ENCODE data around the gene CCDC121. TPM values are rescaled to one million over a fixed set of nuclear protein-coding genes. Genes with fewer than 3 reads are reported as not detected.
"Not testable (repeated sequence)": the region's sequence is repeated elsewhere in the genome, so short reads cannot be mapped to it uniquely, and the experiment has no call there.

Gene CCDC121
- total RNA-seq, 2 donors from 2014 or later: 0.36 TPM; not detected in 1

DNA sequence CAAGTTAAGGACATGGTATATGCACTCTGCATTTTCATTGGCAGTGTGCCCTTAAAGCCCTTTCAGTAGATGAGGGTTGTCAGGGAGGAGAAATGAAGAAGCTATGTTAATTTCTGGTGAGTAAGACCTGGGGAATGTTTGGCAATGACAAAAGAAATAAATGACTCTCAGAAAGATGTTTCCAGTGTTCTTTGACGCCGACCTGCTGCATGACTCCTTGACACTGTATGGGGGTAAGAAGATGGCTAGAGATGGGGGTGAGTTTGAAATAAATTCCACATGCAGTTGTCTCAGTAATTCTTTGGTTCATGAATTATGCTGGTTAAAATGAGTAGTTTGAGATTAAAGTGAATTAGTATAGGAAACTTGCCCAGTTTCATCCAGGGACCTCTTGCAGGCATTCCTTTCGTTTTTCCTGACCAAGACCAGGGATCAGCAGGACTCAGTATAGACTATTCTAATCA lies 5.9 kb downstream of the CCDC121 start:
- DNase-seq (ENCODE audit: low spot score) (no peak), ATAC-seq (no peak)
- Mint-ChIP-seq H3K36me3 (peaks cover 33% of the 10 kb centered on the region), H3K9me3 (no peaks in the 10 kb centered on the region), H3K27me3 (no peaks in the 10 kb centered on the region), H3K27ac (no peak overlapping the region), H3K4me1 (ENCODE audit: low read depth in 2 of 2) (peaks cover 0 to 9% of the 10 kb centered on the region in 2 donors), H3K4me3 (no peak overlapping the region)

DNA sequence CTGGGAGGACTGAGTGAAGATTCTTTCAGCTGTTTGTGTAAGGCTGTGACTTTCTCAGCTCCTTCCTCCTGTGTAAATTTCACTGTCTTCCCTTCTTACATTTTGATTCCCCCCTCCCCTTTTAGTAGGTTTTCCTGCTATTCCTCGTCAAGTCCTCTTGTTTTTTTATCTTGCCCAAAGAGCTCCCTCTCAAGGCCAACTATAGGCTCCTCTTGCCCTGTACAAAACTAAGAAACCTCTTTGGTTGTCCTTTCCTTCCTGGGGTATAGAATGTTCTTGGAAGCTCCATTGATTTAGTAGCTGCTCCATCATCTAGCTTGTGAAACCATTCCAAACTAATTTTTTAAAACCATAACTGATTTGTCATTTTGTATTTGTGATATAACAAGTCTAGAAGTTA lies 7.3 kb downstream of the CCDC121 start:
- DNase-seq (ENCODE audit: low spot score) (no peak), ATAC-seq (no peak)
- Mint-ChIP-seq H3K27ac (no peak overlapping the region), H3K4me3 (no peak overlapping the region), H3K9me3 (no peaks in the 10 kb centered on the region), H3K36me3 (peaks cover 42% of the 10 kb centered on the region), H3K27me3 (no peaks in the 10 kb centered on the region), H3K4me1 (ENCODE audit: low read depth in 2 of 2) (no peaks in the 10 kb centered on the region)

DNA sequence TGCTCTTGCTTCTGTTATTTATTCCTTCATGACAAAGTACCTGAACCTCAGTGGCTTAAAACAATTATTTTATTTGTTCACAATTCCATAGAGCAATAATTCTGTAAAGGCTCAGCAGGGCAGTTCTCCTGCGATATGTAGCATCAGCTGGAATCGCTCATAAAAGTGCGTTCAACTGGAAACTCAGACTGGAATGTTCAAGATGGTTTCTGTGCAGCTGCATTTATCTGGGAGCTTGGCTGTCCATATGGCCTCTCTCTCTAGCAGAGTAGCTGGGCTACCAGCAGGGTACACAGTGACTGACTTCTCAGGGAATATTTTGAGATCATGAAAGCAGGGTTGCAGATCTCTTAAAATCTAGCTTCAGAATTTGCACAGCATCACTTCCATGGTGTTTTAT lies 13.5 kb downstream of the CCDC121 start:
- Mint-ChIP-seq H3K27me3 (no peaks in the 10 kb centered on the region), H3K9me3 (no peaks in the 10 kb centered on the region), H3K27ac (peak overlapping the region in 1 of 2 donors; percentile 23), H3K4me3 (no peak overlapping the region), H3K4me1 (ENCODE audit: low read depth in 2 of 2) (peaks cover 0 to 3% of the 10 kb centered on the region in 2 donors), H3K36me3 (peaks cover 37% of the 10 kb centered on the region)
- DNase-seq (ENCODE audit: low spot score): no peak
- ATAC-seq: no peak

- no peaks in the 10 kb centered on the region for H3K27me3 Mint-ChIP-seq
These were observed 14.8 kb downstream of the CCDC121 start for GRCh38 chr2:27613985-27614384.

DNA sequence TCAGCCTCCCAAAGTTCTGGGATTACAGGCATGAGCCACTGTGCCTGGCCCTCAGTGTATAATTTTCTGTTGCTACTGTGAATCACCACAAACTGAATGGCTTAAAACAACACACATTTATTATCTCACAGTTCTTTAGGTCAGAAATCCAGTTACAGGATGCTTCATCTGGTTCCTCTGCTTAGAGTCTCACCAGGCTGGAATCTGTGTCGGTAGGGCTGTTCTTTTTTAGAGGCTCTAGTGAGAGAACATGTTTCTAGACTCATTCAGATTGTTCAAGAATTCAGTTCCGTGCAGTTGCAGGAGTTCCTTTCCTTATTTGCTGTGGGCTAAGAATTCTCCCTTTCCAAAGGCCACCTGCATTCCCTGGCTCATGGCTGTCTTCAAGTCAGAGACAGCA lies 22.2 kb downstream of the CCDC121 start:
- ATAC-seq: no peak
- Mint-ChIP-seq H3K27ac (no peak overlapping the region), H3K27me3 (no peaks in the 10 kb centered on the region), H3K4me1 (ENCODE audit: low read depth in 2 of 2) (peaks cover 0 to 3% of the 10 kb centered on the region in 2 donors), H3K9me3 (no peaks in the 10 kb centered on the region), H3K4me3 (no peak overlapping the region), H3K36me3 (peaks cover 30% of the 10 kb centered on the region)
- DNase-seq (ENCODE audit: low spot score): no peak

More at GRCh38 chr2:27613985-27614384, 14.8 kb downstream of the CCDC121 start:
- no peaks in the 10 kb centered on the region for H3K9me3 Mint-ChIP-seq
- ATAC-seq (no peak), DNase-seq (ENCODE audit: low spot score) (no peak)
- no peak overlapping the region for H3K4me3 Mint-ChIP-seq
- peaks cover 31% of the 10 kb centered on the region for H3K36me3 Mint-ChIP-seq
- no peak overlapping the region for H3K27ac Mint-ChIP-seq
- peaks cover 0 to 3% of the 10 kb centered on the region in 2 donors for H3K4me1 Mint-ChIP-seq (ENCODE audit: low read depth in 2 of 2)

GRCh38 chr2:27596627-27597026 lies 32.2 kb downstream of the CCDC121 start:
- DNase-seq (ENCODE audit: low spot score): no peak
- Mint-ChIP-seq H3K27ac (no peak overlapping the region), H3K4me1 (ENCODE audit: low read depth in 2 of 2) (peaks cover 25 to 32% of the 10 kb centered on the region in 2 donors), H3K36me3 (peaks cover 33% of the 10 kb centered on the region), H3K9me3 (no peaks in the 10 kb centered on the region), H3K27me3 (no peaks in the 10 kb centered on the region), H3K4me3 (no peak overlapping the region)
- ATAC-seq: no peak

DNA sequence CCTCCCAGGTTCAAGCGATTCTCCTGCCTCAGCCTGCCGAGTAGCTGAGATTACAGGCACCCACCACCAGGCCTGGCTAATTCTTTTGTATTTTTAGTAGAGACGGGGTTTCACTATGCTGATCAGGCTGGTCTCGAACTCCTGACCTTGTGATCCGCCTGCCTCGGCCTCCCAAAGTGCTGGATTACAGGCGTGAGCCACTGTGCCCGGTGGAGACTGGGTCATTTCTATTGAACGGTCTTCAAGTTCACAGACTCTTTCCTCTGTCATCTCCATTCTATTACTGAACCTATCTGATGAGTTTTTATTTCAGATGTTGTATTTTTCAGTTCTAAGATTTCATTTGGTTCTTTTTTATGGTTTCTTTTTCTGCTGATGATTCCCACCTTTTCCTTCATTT lies 33.4 kb downstream of the CCDC121 start:
- not testable (repeated sequence) for H3K27ac Mint-ChIP-seq

GRCh38 chr2:27594020-27594703 lies 34.6 kb downstream of the CCDC121 start:
- not testable (repeated sequence) for H3K27ac Mint-ChIP-seq
- H3K36me3 Mint-ChIP-seq: peaks cover 37% of the 10 kb centered on the region

More for the DNA sequence above, 33.4 kb downstream of the CCDC121 start:
- ATAC-seq; DNase-seq (ENCODE audit: low spot score); H3K9me3 Mint-ChIP-seq; H3K4me3 Mint-ChIP-seq; H3K27me3 Mint-ChIP-seq: not testable (repeated sequence)
- H3K4me1 Mint-ChIP-seq (ENCODE audit: low read depth in 2 of 2): peaks cover 28 to 40% of the 10 kb centered on the region in 2 donors
- peaks cover 34% of the 10 kb centered on the region for H3K36me3 Mint-ChIP-seq

GRCh38 chr2:27593240-27593639 lies 35.6 kb downstream of the CCDC121 start:
- Mint-ChIP-seq H3K36me3 (peaks cover 36% of the 10 kb centered on the region), H3K4me1 (ENCODE audit: low read depth in 2 of 2) (peaks cover 35 to 38% of the 10 kb centered on the region in 2 donors)

More at GRCh38 chr2:27594020-27594703, 34.6 kb downstream of the CCDC121 start:
- H3K27me3 Mint-ChIP-seq; H3K9me3 Mint-ChIP-seq; H3K4me3 Mint-ChIP-seq; ATAC-seq; DNase-seq (ENCODE audit: low spot score): not testable (repeated sequence)
- H3K4me1 Mint-ChIP-seq (ENCODE audit: low read depth in 2 of 2): peaks cover 35 to 39% of the 10 kb centered on the region in 2 donors

GRCh38 chr2:27591745-27592144 lies 37.1 kb downstream of the CCDC121 start:
- no peak for ATAC-seq
- DNase-seq (ENCODE audit: low spot score): no peak
- Mint-ChIP-seq H3K4me1 (ENCODE audit: low read depth in 2 of 2) (peaks cover 32 to 39% of the 10 kb centered on the region in 2 donors), H3K4me3 (peak overlapping the region; percentile 39), H3K27me3 (no peaks in the 10 kb centered on the region), H3K36me3 (peaks cover 36% of the 10 kb centered on the region), H3K27ac (peak overlapping the region in 1 of 2 donors; percentile 60), H3K9me3 (peaks cover 5% of the 10 kb centered on the region)

More at GRCh38 chr2:27593240-27593639, 35.6 kb downstream of the CCDC121 start:
- H3K9me3 Mint-ChIP-seq: peaks cover 5% of the 10 kb centered on the region
- DNase-seq (ENCODE audit: low spot score) (no peak), ATAC-seq (no peak)
- H3K4me3 Mint-ChIP-seq: no peak overlapping the region
- H3K27me3 Mint-ChIP-seq: no peaks in the 10 kb centered on the region
- no peak overlapping the region for H3K27ac Mint-ChIP-seq

GRCh38 chr2:27588308-27588707 lies 40.5 kb downstream of the CCDC121 start:
- H3K27ac Mint-ChIP-seq: no peak overlapping the region
- H3K4me1 Mint-ChIP-seq (ENCODE audit: low read depth in 2 of 2): peaks cover 50 to 55% of the 10 kb centered on the region in 2 donors
- peaks cover 5% of the 10 kb centered on the region for H3K9me3 Mint-ChIP-seq
- H3K4me3 Mint-ChIP-seq: no peak overlapping the region
- ATAC-seq (no peak), DNase-seq (ENCODE audit: low spot score) (no peak)
- H3K27me3 Mint-ChIP-seq: no peaks in the 10 kb centered on the region
- peaks cover 23% of the 10 kb centered on the region for H3K36me3 Mint-ChIP-seq

- peaks cover 5% of the 10 kb centered on the region for H3K9me3 Mint-ChIP-seq
- H3K4me3 Mint-ChIP-seq: peak overlapping the region; percentile 1
- H3K36me3 Mint-ChIP-seq: peaks cover 26% of the 10 kb centered on the region
- no peak overlapping the region for H3K27ac Mint-ChIP-seq
- H3K27me3 Mint-ChIP-seq: no peaks in the 10 kb centered on the region
- ATAC-seq (no peak), DNase-seq (ENCODE audit: low spot score) (no peak)
- H3K4me1 Mint-ChIP-seq (ENCODE audit: low read depth in 2 of 2): peaks cover 53 to 63% of the 10 kb centered on the region in 2 donors
These were observed 41.8 kb downstream of the CCDC121 start for GRCh38 chr2:27587025-27587424.

DNA sequence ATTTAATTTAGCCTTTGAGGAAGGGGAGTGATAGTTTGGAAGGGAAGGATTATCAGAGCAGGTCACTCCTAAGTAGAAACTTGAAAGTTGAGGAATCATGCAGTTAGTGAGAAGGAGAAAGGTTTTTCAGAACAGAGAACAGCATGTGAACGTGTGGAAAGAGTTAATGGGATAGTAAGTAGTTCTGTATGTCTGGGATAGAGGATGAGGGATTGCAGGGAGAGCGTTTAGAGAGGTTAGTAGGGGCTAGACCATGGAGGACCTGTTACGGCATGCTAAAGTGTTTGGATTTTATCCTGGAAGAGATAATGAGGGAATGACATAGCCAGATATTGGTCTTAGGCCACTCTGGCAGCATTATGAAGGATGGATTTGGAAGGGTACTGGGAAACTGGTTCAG lies 44.2 kb downstream of the CCDC121 start:
- Mint-ChIP-seq H3K4me3 (peak overlapping the region; percentile 98), H3K27me3 (peaks cover 8 to 10% of the 10 kb centered on the region in 2 donors), H3K9me3 (no peaks in the 10 kb centered on the region), H3K4me1 (ENCODE audit: low read depth in 2 of 2) (peaks cover 38 to 52% of the 10 kb centered on the region in 2 donors), H3K36me3 (peaks cover 12% of the 10 kb centered on the region), H3K27ac (no peak overlapping the region)
- no peak for DNase-seq (ENCODE audit: low spot score)
- ATAC-seq: no peak

- ATAC-seq (no peak), DNase-seq (ENCODE audit: low spot score) (no peak)
- Mint-ChIP-seq H3K4me1 (ENCODE audit: low read depth in 2 of 2) (peaks cover 38 to 47% of the 10 kb centered on the region in 2 donors), H3K4me3 (peak overlapping the region; percentile 98), H3K36me3 (peaks cover 15% of the 10 kb centered on the region), H3K27me3 (peaks cover 19 to 20% of the 10 kb centered on the region in 2 donors), H3K27ac (peak overlapping the region; percentile 83 to 85), H3K9me3 (no peaks in the 10 kb centered on the region)
These were observed 45.4 kb downstream of the CCDC121 start for GRCh38 chr2:27583390-27583915.

Measured in natural killer cell treated with Interleukin-12 subunit alpha and Interleukin-12 subunit beta and Interleukin-15 and Interleukin-18, amount 100 ng/mL, for 72 hours (primary cell).